ENCODE results near the gene RBM4B. TPM values are rescaled to one million over a fixed set of nuclear protein-coding genes. Genes with fewer than 3 reads are reported as not detected.

Gene RBM4B
- total RNA-seq, 2 donors from 2014 or later: 7.3 to 9.9 TPM

GRCh38 chr11:66688561-66689534 lies 11.2 kb upstream of the RBM4B start:
- Mint-ChIP-seq H3K4me3 (no peak overlapping the region), H3K4me1 (no peaks in the 10 kb centered on the region), H3K27me3 (peaks cover 7% of the 10 kb centered on the region), H3K36me3 (ENCODE audit: low read depth) (no peaks in the 10 kb centered on the region), H3K27ac (no peak overlapping the region)
- no peak for ATAC-seq
- DNase-seq: no peak
- no peaks in the 10 kb centered on the region for H3K9me3 ChIP-seq (ENCODE audit: control insufficient read depth, low read length, poor library complexity, severe bottlenecking)

GRCh38 chr11:66687831-66688281 lies 10.2 kb upstream of the RBM4B start:
- H3K27me3 Mint-ChIP-seq: peaks cover 7% of the 10 kb centered on the region
- peaks cover 2% of the 10 kb centered on the region for H3K36me3 Mint-ChIP-seq (ENCODE audit: low read depth)
- H3K4me3 Mint-ChIP-seq: no peak overlapping the region
- DNase-seq (no peak), ATAC-seq (no peak)
- no peaks in the 10 kb centered on the region for H3K9me3 ChIP-seq (ENCODE audit: control insufficient read depth, low read length, poor library complexity, severe bottlenecking)
- peaks cover 3% of the 10 kb centered on the region for H3K4me1 Mint-ChIP-seq
- H3K27ac Mint-ChIP-seq: no peak overlapping the region

DNA sequence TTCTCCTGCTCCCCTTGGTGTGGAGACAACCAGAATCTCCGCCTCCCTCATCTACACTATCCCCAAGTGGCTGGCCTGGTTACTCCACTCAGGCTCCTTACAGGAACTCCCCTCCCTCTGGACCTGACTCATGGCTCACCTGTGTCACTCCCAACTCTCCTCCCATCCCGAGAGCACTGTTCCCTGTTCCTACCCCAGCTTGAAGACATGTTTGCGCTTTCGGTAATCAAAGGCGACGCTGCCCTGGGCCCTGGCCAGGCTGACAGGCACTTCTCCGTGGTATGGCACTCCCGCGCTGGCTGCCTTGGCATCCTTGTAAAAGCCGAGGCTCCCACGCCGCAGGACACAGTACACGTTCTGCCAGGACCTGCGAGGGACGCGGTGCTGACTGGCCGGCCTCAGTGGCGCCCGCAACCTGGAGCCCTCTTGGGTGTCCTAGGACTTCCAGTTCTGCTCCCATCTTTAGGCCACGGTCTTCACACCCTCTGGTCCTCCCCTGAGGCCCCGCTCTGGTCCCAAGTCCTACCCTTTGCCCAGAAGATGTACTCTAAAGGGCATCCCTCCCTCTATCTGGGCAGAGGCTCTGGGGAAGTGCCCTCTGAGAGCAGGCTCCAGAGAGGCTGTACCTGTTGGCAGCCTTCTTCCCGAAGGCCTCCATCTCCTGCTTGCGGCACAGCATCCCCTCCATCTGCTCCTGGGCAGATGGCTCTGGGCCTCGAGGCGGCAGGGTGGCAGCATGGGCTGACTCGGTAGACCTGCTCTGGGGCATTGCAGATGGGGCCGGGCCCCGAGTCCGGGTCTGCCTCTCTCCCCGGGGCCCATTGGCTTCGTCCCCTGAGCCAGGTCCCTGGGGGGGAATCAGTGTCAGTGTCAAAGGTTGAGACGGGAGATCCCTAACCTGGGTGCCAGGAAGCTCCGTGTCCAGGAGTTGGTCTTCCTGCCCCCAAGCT lies 9.4 kb upstream of the RBM4B start:
- ATAC-seq (no peak), DNase-seq (no peak)
- no peaks in the 10 kb centered on the region for H3K9me3 ChIP-seq (ENCODE audit: control insufficient read depth, low read length, poor library complexity, severe bottlenecking)
- peaks cover 3% of the 10 kb centered on the region for H3K4me1 Mint-ChIP-seq
- H3K36me3 Mint-ChIP-seq (ENCODE audit: low read depth): peaks cover 2% of the 10 kb centered on the region
- no peak overlapping the region for H3K27ac Mint-ChIP-seq
- H3K27me3 Mint-ChIP-seq: no peaks in the 10 kb centered on the region
- no peak overlapping the region for H3K4me3 Mint-ChIP-seq

- ATAC-seq: no peak
- no peaks in the 10 kb centered on the region for H3K9me3 ChIP-seq (ENCODE audit: control insufficient read depth, low read length, poor library complexity, severe bottlenecking)
- Mint-ChIP-seq H3K27ac (no peak overlapping the region), H3K36me3 (ENCODE audit: low read depth) (peaks cover 2% of the 10 kb centered on the region), H3K4me1 (peaks cover 3% of the 10 kb centered on the region), H3K4me3 (peak overlapping the region; percentile 57), H3K27me3 (no peaks in the 10 kb centered on the region)
- no peak for DNase-seq
Measured at GRCh38 chr11:66686100-66686785, 8.6 kb upstream of the RBM4B start.

DNA sequence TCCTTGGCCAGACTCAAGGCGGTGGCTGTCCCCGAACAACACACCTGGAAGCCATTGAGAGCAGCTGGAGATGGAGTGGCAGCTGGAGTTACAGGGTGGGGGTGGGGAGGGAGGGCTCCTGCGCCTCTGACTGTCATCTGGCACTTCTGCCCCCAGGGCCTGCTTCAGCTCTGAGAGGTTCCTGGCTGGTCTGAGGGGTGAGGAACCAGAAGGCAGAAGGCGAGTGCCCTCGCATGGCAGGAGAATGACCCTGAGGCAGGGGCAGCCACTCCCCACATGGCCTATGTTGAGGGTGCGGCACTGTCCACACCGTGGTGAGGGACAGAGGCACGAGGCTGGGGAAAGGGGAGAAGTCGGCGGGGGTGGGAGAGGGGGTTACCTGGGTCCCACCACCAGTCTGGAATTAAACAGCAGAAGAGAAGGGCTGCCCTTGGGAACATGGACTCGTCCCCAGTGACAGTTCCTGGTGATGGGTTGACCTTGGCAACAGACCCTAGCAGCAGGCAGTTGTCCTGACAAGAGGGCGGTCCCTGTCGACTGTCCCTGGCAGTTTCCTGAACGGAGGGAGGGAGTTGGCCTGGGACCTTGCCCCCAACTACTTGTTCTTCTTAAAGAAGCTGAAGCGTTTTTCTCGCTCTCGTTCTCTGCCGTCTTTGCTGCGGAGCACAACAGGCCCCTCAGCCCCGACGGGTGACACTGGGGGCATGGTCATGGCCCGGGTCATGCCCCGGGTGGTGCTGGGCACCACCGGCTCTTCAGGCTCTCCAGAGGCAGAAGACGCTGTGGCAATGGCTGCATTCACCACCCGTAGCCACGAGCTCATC lies 7.8 kb upstream of the RBM4B start:
- H3K9me3 ChIP-seq (ENCODE audit: control insufficient read depth, low read length, poor library complexity, severe bottlenecking): no peaks in the 10 kb centered on the region
- DNase-seq (no peak), ATAC-seq (no peak)
- H3K4me1 Mint-ChIP-seq: peaks cover 3% of the 10 kb centered on the region
- H3K27me3 Mint-ChIP-seq: no peaks in the 10 kb centered on the region
- H3K36me3 Mint-ChIP-seq (ENCODE audit: low read depth): peaks cover 2% of the 10 kb centered on the region
- H3K27ac Mint-ChIP-seq: no peak overlapping the region
- peak overlapping the region; percentile 57 for H3K4me3 Mint-ChIP-seq

- Mint-ChIP-seq H3K4me3 (no peak overlapping the region), H3K4me1 (peaks cover 3% of the 10 kb centered on the region), H3K27ac (no peak overlapping the region), H3K36me3 (ENCODE audit: low read depth) (peaks cover 2% of the 10 kb centered on the region), H3K27me3 (no peaks in the 10 kb centered on the region)
- H3K9me3 ChIP-seq (ENCODE audit: control insufficient read depth, low read length, poor library complexity, severe bottlenecking): no peaks in the 10 kb centered on the region
- ATAC-seq (no peak), DNase-seq (no peak)
Measured at GRCh38 chr11:66684635-66685034, 6.9 kb upstream of the RBM4B start.

DNA sequence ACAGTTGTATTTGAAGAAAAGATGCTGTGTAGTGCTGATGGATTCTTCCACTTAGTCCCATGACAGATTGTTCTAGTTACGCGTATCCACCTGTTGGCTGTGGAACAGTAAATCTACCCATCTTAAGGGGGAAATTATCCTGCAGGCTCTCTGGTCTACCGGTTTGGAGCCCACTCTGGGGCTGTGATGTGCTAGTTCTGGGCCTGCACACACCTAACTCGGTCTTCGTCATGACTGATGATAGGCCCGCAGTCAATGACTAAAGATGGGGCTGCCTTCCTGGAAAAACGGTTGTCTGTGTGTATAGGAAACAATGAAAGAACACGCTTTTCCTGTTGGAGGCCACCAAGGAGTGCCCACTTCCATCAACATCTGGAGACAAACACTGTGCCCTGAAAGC lies 6.2 kb upstream of the RBM4B start:
- DNase-seq (no peak), ATAC-seq (no peak)
- Mint-ChIP-seq H3K36me3 (ENCODE audit: low read depth) (peaks cover 2% of the 10 kb centered on the region), H3K27ac (no peak overlapping the region), H3K27me3 (no peaks in the 10 kb centered on the region), H3K4me1 (peaks cover 3% of the 10 kb centered on the region), H3K4me3 (no peak overlapping the region)
- H3K9me3 ChIP-seq (ENCODE audit: control insufficient read depth, low read length, poor library complexity, severe bottlenecking): no peaks in the 10 kb centered on the region

GRCh38 chr11:66680966-66681645 lies 3.4 kb upstream of the RBM4B start:
- ATAC-seq (no peak), DNase-seq (no peak)
- Mint-ChIP-seq H3K4me3 (no peak overlapping the region), H3K27me3 (no peaks in the 10 kb centered on the region), H3K27ac (no peak overlapping the region), H3K4me1 (peaks cover 17% of the 10 kb centered on the region), H3K36me3 (ENCODE audit: low read depth) (peaks cover 5% of the 10 kb centered on the region)
- no peaks in the 10 kb centered on the region for H3K9me3 ChIP-seq (ENCODE audit: control insufficient read depth, low read length, poor library complexity, severe bottlenecking)

DNA sequence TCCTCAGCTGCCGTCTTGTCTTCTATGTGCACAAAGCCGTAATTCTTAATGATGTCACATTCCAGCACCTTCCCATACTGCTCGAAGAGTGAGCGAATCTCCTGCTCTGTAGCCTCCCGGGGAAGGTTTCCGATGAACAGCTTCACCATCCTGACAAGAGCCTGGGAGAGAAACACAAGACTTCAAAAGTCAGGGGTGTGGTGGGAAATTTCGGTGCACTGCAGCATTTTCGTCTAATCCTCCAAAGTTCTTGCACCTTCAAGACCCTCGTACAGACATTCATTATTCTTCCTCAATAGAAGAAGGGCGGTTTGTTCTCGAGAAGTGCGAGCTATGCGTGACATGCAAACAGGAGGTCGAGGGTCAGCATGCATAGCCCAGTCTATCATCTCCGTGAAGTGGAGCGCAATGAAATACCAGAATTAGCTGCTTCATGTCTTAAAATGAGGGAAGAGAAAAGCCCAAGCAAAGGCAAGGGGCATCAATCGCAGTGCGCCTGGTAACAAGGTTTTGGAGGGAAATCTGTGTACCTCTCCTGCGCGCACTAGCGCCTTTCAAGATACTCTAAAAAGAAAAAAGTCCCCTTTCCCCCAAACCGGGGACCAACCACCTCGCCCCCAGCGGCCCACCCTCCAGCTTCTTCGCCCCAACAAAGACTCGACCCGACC lies 622 bp downstream of the RBM4B start:
- Mint-ChIP-seq H3K36me3 (ENCODE audit: low read depth) (peaks cover 3% of the 10 kb centered on the region), H3K27ac (peak overlapping the region; percentile 95), H3K4me3 (peak overlapping the region; percentile 94), H3K27me3 (no peaks in the 10 kb centered on the region), H3K4me1 (peaks cover 23% of the 10 kb centered on the region)
- H3K9me3 ChIP-seq (ENCODE audit: control insufficient read depth, low read length, poor library complexity, severe bottlenecking): no peaks in the 10 kb centered on the region
- DNase-seq (no peak), ATAC-seq (no peak)

DNA sequence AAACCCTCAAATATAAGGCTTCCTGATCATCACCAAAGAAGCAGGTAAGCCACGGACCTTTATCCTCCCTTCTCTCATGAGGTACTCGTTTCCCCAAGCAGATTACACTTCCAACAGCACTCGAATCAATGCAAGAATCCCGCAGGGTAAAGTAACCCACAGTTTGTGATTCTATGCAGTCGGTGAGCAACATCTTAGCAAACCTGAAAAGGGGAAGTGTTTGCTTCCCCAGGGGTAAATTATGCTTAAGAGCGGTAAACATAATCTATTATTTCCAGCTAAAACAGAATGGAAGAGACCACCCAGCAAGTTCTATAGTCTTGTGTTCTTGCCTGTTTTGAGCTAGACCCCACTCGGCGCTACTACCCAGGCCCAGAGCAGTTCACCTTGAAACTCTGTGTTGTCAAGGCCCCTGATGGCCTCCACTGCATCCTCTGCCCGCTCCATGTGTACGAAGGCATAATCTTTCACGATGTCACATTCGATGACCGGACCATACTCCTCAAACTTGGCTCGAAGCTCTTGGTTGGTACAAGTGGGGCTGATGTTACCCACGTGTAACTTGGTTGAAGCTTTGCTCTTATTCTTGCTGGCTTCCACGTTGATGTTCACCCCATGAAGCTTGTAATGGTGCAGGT lies 1.3 kb downstream of the RBM4B start:
- peaks cover 23% of the 10 kb centered on the region for H3K4me1 Mint-ChIP-seq

DNA sequence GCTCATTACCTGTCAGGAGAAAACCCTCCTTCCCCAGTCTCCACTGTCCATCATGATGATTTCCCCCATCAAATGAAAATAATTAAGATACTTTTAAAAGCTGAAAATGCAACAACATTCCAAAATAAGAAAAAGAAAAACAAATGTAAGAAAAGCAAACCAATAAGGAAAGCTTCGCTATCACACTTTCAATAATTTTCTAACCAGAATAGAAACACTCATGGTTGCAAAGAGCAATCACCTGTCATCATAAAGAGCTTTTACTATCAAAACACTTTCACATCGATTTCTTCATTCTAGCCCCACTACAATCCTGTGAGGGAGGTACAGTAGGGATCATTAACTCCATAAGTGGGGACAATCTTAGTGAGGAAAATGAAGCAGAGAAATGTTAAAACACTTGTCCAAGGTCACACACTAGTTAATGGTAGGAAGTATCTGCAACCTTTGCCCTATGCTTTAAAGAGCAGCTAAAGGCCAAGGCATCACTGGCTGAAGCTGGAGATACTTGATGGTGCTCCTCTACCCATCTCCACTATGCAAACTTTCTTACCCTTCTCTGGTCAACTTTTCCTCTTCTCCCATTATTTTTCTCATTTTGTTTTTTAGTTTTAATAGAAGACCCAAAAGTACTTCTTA lies 2.6 kb downstream of the RBM4B start:
- no peak overlapping the region for H3K4me3 Mint-ChIP-seq
- H3K9me3 ChIP-seq (ENCODE audit: control insufficient read depth, low read length, poor library complexity, severe bottlenecking): no peaks in the 10 kb centered on the region
- peaks cover 25% of the 10 kb centered on the region for H3K4me1 Mint-ChIP-seq
- peak overlapping the region; percentile 95 for H3K27ac Mint-ChIP-seq
- peaks cover 3% of the 10 kb centered on the region for H3K36me3 Mint-ChIP-seq (ENCODE audit: low read depth)
- H3K27me3 Mint-ChIP-seq: no peaks in the 10 kb centered on the region
- no peak for DNase-seq
- no peak for ATAC-seq

More for the DNA sequence above, 1.3 kb downstream of the RBM4B start:
- Mint-ChIP-seq H3K27me3 (no peaks in the 10 kb centered on the region), H3K4me3 (peak overlapping the region; percentile 94), H3K36me3 (ENCODE audit: low read depth) (peaks cover 3% of the 10 kb centered on the region), H3K27ac (peak overlapping the region; percentile 95)
- no peak for ATAC-seq
- no peak for DNase-seq
- H3K9me3 ChIP-seq (ENCODE audit: control insufficient read depth, low read length, poor library complexity, severe bottlenecking): no peaks in the 10 kb centered on the region
